ENCODE results near the gene EXD3. TPM values are rescaled to one million over a fixed set of nuclear protein-coding genes. Genes with fewer than 3 reads are reported as not detected.

The EXD3 gene
- total and polyA plus RNA-seq, 2 of the 4 experiments (the other 2 are of a cell fraction), result 1.1 to 7.4 TPM

DNA sequence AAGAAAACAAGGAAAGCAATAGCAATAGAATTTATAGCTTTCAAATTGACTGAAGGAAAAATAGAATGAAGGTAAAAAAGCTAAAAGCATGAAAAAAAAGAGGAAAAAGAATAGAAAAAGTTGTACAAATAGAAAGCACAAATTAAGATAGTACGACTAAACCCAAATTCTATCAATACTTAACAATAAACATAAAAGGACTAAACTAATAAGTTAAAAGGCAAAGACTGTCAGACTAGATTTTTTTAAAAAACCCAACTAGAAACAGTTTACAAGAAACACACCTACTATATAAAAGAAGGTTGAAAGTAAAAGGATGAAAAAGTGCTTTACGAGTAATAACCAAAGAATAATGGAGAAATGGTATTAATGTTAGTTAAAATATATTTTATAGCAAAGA, 86.2 kb downstream of the EXD3 start:
- no peak overlapping the region for H3K14ac ChIP-seq (replicated peaks; ENCODE audit: low read depth, low read length)
- H3K4me1 ChIP-seq (ENCODE audit: control insufficient read depth, insufficient read depth, low read length), result no peaks in the 10 kb centered on the region
- peaks cover 4% of the 10 kb centered on the region; the same call in 1 of the 2 replicates for H3K9me3 ChIP-seq (ENCODE audit: control insufficient read depth, insufficient read depth, low read length)
- no peak overlapping the region for H3K4ac ChIP-seq (ENCODE audit: low read depth, low read length)
- DNase-seq (no peak), ATAC-seq (ENCODE audit: low read depth) (no peak)
- in situ Hi-C loops (cut with MboI; ENCODE audit: low sequenced_read_pairs) (no loop called here), intact Hi-C loops (cut with micrococcal nuclease) (no loop called here), dilution Hi-C loops (cut with HindIII; ENCODE audit: low sequenced_read_pairs, unreplicated experiment) (no loop called here)
- H2AK9ac ChIP-seq (replicated peaks; ENCODE audit: low read depth, low read length, poor library complexity), result no peak overlapping the region
- no peak overlapping the region for H2AK5ac ChIP-seq (ENCODE audit: low read depth, low read length)
- H3K56ac ChIP-seq (ENCODE audit: extremely low read depth, insufficient read depth, low read length), result no peak overlapping the region
- no peak overlapping the region for H4K5ac ChIP-seq (ENCODE audit: low read depth, low read length)
- H3K18ac ChIP-seq (ENCODE audit: low read depth, low read length), result no peak overlapping the region
- H2BK15ac ChIP-seq (ENCODE audit: low read depth, low read length), result no peak overlapping the region
- BruUV-seq (replicated peaks), result no TSS peak
- no peak overlapping the region for H3K4me2 ChIP-seq (ENCODE audit: low read depth, low read length)
- H3K27me3 ChIP-seq (ENCODE audit: control insufficient read depth, insufficient read depth, low read length), result no peaks in the 10 kb centered on the region
- POLR2A ChIA-PET (ENCODE audit: unreplicated experiment), result no interaction called here
- H3K79me1 ChIP-seq (ENCODE audit: low read depth in 1 of 2, low read length in 2 of 2), result no peaks in the 10 kb centered on the region
- H3K27ac ChIP-seq (ENCODE audit: insufficient read depth, low read length), result no peak overlapping the region
- H4K8ac ChIP-seq (ENCODE audit: low read depth in 2 of 2, low read length in 2 of 2), result no peak overlapping the region
- H2BK120ac ChIP-seq (ENCODE audit: low read depth, low read length), result no peak overlapping the region
- H2BK20ac ChIP-seq (ENCODE audit: low read depth, low read length), result no peak overlapping the region
- H3K23ac ChIP-seq (ENCODE audit: low read depth, low read length), result no peak overlapping the region
- no CpG with 5 or more reads among the region's 2 CpGs for WGBS, 2 experiments (ENCODE audit: extremely low coverage in 2 of 2, insufficient read length in 1 of 2)
- H2AFZ ChIP-seq (replicated peaks; ENCODE audit: low read length, poor library complexity), result no peak overlapping the region
- no peaks in the 10 kb centered on the region for H4K20me1 ChIP-seq (ENCODE audit: insufficient read depth, low read length)
- H2BK5ac ChIP-seq (ENCODE audit: low read depth, low read length, poor library complexity, severe bottlenecking), result no peak overlapping the region
- CTCF ChIA-PET, result interaction anchor here (0.7 kb wide), 1 partner anchor 1473 kb away, joined by 3 read pairs; no protein-coding TSS in a partner anchor
- H3K4me3 ChIP-seq (ENCODE audit: insufficient read depth, low read depth, low read length), result no peak overlapping the region
- H3K9ac ChIP-seq (ENCODE audit: low read depth, low read length), result no peak overlapping the region
- no peak overlapping the region for H4K91ac ChIP-seq (ENCODE audit: insufficient read depth, low read depth, low read length)
- H3K9me1 ChIP-seq (ENCODE audit: insufficient read depth, low read length), result no peaks in the 10 kb centered on the region
- TF ChIP-seq MXI1 (IDR thresholded peaks at IDR 0.05; ENCODE audit: borderline replicate concordance, low read depth, low read length) (no peak), MAZ (IDR thresholded peaks at IDR 0.05; ENCODE audit: borderline replicate concordance, low read depth, low read length) (no peak), RCOR1 (IDR thresholded peaks at IDR 0.05; ENCODE audit: insufficient replicate concordance, low read length) (no peak), NFE2L2 (IDR thresholded peaks at IDR 0.05; ENCODE audit: low read depth, low read length) (no peak), FOS (IDR thresholded peaks at IDR 0.05; ENCODE audit: low read depth, low read length) (no peak), SMC3 (IDR thresholded peaks at IDR 0.05; ENCODE audit: low read depth, low read length) (no peak), RFX5 (IDR thresholded peaks at IDR 0.05; ENCODE audit: low read depth, low read length) (no peak), POLR2A (IDR thresholded peaks at IDR 0.05; ENCODE audit: low read depth, low read length) (no peak), BHLHE40 (IDR thresholded peaks at IDR 0.05; ENCODE audit: low read depth, low read length) (no peak), RAD21 (IDR thresholded peaks at IDR 0.05; ENCODE audit: low read length) (no peak)
- TF ChIP-seq, protein P1, sequence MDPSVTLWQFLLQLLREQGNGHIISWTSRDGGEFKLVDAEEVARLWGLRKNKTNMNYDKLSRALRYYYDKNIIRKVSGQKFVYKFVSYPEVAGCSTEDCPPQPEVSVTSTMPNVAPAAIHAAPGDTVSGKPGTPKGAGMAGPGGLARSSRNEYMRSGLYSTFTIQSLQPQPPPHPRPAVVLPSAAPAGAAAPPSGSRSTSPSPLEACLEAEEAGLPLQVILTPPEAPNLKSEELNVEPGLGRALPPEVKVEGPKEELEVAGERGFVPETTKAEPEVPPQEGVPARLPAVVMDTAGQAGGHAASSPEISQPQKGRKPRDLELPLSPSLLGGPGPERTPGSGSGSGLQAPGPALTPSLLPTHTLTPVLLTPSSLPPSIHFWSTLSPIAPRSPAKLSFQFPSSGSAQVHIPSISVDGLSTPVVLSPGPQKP (IDR thresholded peaks at IDR 0.05; ENCODE audit: borderline replicate concordance, low read depth, low read length), result no peak
- no peaks in the 10 kb centered on the region for H3K36me3 ChIP-seq (ENCODE audit: control insufficient read depth, insufficient read depth, low read length)

Measured in IMR-90 (cell line).